PC-9 (cell line): ENCODE data around the gene UBE2M. TPM values are rescaled to one million over a fixed set of nuclear protein-coding genes. Genes with fewer than 3 reads are reported as not detected.

Experiments used
- BruUV-seq: library from RNA; stranded (reverse); fragments of 400-500 nt; replicated peaks from 2 replicates; lab custom pipeline; 2021; lab: Mats Ljungman, UMichigan
- CTCF ChIA-PET: fragments of 300-600 bp; sonication (Branson Sonifier 250); formaldehyde crosslinking; loops from one replicate; lab custom pipeline; 2022; ENCODE audit warnings: antibody characterized with exemption; lab: Charles Lee
- POLR2A ChIA-PET: fragments of 300-600 bp; sonication (Branson Sonifier 250); formaldehyde crosslinking; loops from one replicate; lab custom pipeline; 2022; ENCODE audit warnings: antibody characterized with exemption; ENCODE audit not compliant: unreplicated experiment; lab: Charles Lee
- DNase-seq, 2 experiments: peaks; one replicate each; pipeline versions ENCODE4 v3.0.0 to v3.0.0-alpha.2; 2015 to 2022; ENCODE audit warnings: mixed read lengths in 1 of 2
- H2AFZ ChIP-seq: fragments of 200-600 bp; sonication (generic); 2 replicates; pipeline ENCODE4 v1.8.1; 2017; ENCODE audit warnings: antibody characterized with exemption
- H3F3A ChIP-seq: fragments of 200-600 bp; sonication (generic); 2 replicates; pipeline ENCODE4 v1.8.1; 2017; ENCODE audit warnings: antibody characterized with exemption, mild to moderate bottlenecking, low read depth; ENCODE audit not compliant: insufficient read depth
- H3K27ac ChIP-seq: fragments of 200-600 bp; sonication (generic); 2 replicates; pipeline ENCODE4 v1.6.1; 2016; ENCODE audit warnings: mixed run types
- H3K27me3 ChIP-seq: fragments of 200-600 bp; sonication (generic); 2 replicates; pipeline ENCODE4 v1.6.1; 2016; ENCODE audit warnings: low read depth, mixed run types; ENCODE audit not compliant: insufficient read depth
- H3K36me3 ChIP-seq: fragments of 200-600 bp; sonication (generic); 2 replicates; pipeline ENCODE4 v1.6.1; 2016; ENCODE audit warnings: low read depth, mixed run types
- H3K4me1 ChIP-seq: fragments of 200-600 bp; sonication (generic); replicated peaks from 2 replicates; pipeline ENCODE4 v1.6.1; 2016; ENCODE audit warnings: mixed run types; ENCODE audit not compliant: insufficient read depth
- H3K4me2 ChIP-seq: fragments of 200-600 bp; sonication (generic); 2 replicates; pipeline ENCODE4 v1.6.1; 2017; ENCODE audit warnings: mixed run types
- H3K4me3 ChIP-seq: fragments of 200-600 bp; sonication (generic); 2 replicates; pipeline ENCODE4 v1.6.1; 2016; ENCODE audit warnings: mixed run types
- H3K79me2 ChIP-seq: fragments of 200-600 bp; sonication (generic); 2 replicates; pipeline ENCODE4 v1.6.1; 2017; ENCODE audit warnings: low read depth, mixed run types
- H3K9me2 ChIP-seq: fragments of 200-600 bp; sonication (generic); 2 replicates; pipeline ENCODE4 v1.8.1; 2017; ENCODE audit warnings: mild to moderate bottlenecking; ENCODE audit not compliant: insufficient read depth
- H3K9me3 ChIP-seq: fragments of 200-600 bp; sonication (generic); 2 replicates; pipeline ENCODE4 v1.8.1; 2016; ENCODE audit warnings: low read depth; ENCODE audit not compliant: insufficient read depth
- H4K20me1 ChIP-seq: fragments of 200-600 bp; sonication (generic); 2 replicates; pipeline ENCODE4 v1.8.1; 2017; ENCODE audit not compliant: insufficient read depth
- EZH2 ChIP-seq: fragments of 200-600 bp; sonication (generic); IDR thresholded peaks from 2 replicates; pipeline ENCODE4 v1.8.0; 2017; ENCODE audit warnings: antibody characterized with exemption, low read depth
- intact Hi-C: fragments of 100-400 bp; cut with micrococcal nuclease; formaldehyde crosslinking; loops from one replicate; pipeline ENCODE4 v1.10.0; 2022; ENCODE audit not compliant: unreplicated experiment
- total RNA-seq: library from RNA; stranded (reverse); gene quantifications from 2 replicates; pipeline ENCODE4 v1.2.3, GENCODE V29; 2021
- TF ChIP-seq, protein P1 (sequence below): fragments of 200-600 bp; sonication (generic); conservative IDR thresholded peaks from 2 replicates; pipeline ENCODE4 v1.6.1; 2017; ENCODE audit warnings: mixed run types, antibody characterized with exemption, mild to moderate bottlenecking, moderate library complexity

UBE2M gene
- total RNA-seq, 1 experiment from 2014 or later: not detected

DNA sequence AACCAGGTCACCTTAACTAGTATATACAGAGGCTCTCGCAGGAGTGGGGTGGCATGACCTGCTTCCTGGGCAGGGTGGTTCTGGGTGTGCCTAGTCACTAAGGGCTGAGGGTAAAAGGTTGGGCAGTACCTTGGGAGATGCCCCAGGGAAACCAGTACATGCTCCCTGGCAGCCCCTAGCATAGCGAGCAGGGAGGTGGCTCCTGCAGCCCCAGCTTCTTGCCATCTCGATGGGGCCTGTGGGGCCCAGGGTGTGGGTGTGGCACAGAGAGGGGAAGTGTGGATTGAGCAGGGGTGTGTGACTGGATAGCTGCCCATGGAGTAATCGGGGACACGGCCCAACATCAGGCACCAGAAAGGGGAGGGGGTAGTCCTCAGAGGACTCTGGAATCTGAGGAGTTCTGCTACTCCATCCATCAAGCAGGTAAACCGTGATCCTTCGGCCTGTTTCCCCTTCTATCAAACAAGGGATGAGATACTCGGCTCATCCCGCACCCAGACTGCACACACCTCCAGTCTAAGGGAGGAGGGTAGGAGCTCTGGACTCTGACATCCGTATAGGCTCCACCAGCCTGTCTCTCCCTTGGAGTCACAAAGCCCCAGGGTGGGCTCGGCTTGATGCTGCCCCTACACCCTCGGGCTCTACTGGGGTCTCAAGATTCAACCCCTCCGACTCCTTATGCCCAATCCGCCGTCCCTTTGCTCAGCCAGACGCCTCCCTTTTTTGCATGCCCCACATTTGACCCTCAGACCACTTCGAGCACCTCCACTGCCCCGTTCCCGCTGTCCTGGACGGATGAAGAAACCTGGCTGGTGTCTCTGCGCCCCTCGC, 39.9 kb downstream of the UBE2M start:
- intact Hi-C loops: loop anchor here (1.0 to 5.0 kb wide), 6 partner anchors 42 to 1416 kb away; partner anchors contain the start of genes ZNF274, ZNF446, ZNF544 and ZSCAN22
- Histone ChIP-seq H3K4me2 (peak overlapping the region; percentile 95), H3K4me3 (peak overlapping the region; percentile 83), H3F3A (peaks cover 14% of the 10 kb centered on the region; the same call in 1 of the 2 replicates), H2AFZ (peak overlapping the region; percentile 92), H3K79me2 (peaks cover 18% of the 10 kb centered on the region), H3K36me3 (no peaks in the 10 kb centered on the region), H3K27ac (peak overlapping the region; percentile 68; the same call in 1 of the 2 replicates), H3K27me3 (no peaks in the 10 kb centered on the region), H3K9me2 (no peaks in the 10 kb centered on the region), H3K9me3 (no peaks in the 10 kb centered on the region), H3K4me1 (peaks cover 10% of the 10 kb centered on the region), H4K20me1 (no peaks in the 10 kb centered on the region)
- no peak for TF ChIP-seq EZH2
- TF ChIP-seq, protein P1, sequence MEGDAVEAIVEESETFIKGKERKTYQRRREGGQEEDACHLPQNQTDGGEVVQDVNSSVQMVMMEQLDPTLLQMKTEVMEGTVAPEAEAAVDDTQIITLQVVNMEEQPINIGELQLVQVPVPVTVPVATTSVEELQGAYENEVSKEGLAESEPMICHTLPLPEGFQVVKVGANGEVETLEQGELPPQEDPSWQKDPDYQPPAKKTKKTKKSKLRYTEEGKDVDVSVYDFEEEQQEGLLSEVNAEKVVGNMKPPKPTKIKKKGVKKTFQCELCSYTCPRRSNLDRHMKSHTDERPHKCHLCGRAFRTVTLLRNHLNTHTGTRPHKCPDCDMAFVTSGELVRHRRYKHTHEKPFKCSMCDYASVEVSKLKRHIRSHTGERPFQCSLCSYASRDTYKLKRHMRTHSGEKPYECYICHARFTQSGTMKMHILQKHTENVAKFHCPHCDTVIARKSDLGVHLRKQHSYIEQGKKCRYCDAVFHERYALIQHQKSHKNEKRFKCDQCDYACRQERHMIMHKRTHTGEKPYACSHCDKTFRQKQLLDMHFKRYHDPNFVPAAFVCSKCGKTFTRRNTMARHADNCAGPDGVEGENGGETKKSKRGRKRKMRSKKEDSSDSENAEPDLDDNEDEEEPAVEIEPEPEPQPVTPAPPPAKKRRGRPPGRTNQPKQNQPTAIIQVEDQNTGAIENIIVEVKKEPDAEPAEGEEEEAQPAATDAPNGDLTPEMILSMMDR: no peak
- DNase-seq: no peak
- POLR2A ChIA-PET: interaction anchor here (0.6 to 1.4 kb wide), 4 partner anchors 110 to 299 kb away, joined by 3 to 9 read pairs (median 6); partner anchors contain the start of genes ZNF497 and ZNF584
- TSS peak; percentile 37 for BruUV-seq
- CTCF ChIA-PET: interaction anchor here (1.0 to 1.6 kb wide), 2 partner anchors 192 to 517 kb away, joined by 3 to 4 read pairs; partner anchors contain the start of gene ZSCAN22

DNA sequence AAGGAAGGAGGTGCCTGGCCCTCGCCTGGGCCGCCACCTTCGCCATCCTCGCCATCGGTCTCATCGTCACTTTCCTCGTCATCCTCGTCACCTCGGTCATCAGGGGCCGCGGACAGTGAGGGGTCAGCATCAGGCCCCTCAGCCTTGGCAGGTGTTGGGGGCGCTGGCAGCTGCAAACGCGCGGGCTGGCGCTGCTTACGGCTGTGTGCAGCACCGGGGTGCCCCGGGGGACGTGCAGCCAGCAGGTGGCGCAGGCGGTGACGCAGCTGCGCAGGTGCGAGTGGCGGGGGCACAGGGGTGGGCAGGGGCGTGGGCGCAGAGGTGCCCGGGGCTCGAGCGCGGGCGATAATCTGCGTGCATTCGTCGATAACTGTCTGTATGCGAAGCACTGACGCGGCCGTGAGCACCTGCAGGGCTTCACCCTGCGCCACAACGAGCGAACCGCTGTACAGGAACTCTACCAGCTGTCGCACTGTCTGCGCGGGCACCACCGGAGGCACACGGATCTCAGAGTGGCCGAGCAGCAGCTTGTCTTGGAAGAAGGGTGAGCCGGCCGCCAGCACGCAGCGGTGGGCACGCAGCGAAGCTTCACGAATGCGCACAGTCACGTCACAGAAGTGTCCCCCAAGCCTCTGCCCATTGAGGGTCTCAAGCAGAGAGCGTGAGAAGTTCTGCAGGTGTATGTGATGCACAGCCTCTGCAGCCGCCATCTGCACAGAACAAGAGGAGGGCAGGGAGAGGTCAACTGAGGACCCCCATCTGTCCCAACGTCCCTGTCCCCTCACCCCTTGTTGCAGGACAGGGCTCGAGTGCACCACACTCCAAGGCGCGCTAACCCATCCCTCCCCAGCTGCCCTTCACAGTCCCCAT, 41.2 kb downstream of the UBE2M start:
- H3K4me2 ChIP-seq: no peak overlapping the region
- no peaks in the 10 kb centered on the region for H4K20me1 ChIP-seq
- peaks cover 10% of the 10 kb centered on the region for H3K4me1 ChIP-seq
- H3K9me3 ChIP-seq: no peaks in the 10 kb centered on the region
- BruUV-seq: no TSS peak
- intact Hi-C loops: loop anchor here (5.0 kb wide), 1 partner anchor 1415 kb away; no protein-coding TSS in a partner anchor
- peaks cover 18% of the 10 kb centered on the region for H3K79me2 ChIP-seq
- H3F3A ChIP-seq: peaks cover 14% of the 10 kb centered on the region; the same call in 1 of the 2 replicates
- H3K9me2 ChIP-seq: no peaks in the 10 kb centered on the region
- no peak overlapping the region for H2AFZ ChIP-seq
- ChIA-PET POLR2A (no interaction called here), CTCF (no interaction called here)
- no peak overlapping the region for H3K4me3 ChIP-seq
- no peaks in the 10 kb centered on the region for H3K27me3 ChIP-seq
- no peak for TF ChIP-seq EZH2
- TF ChIP-seq, protein P1: no peak
- H3K36me3 ChIP-seq: no peaks in the 10 kb centered on the region
- DNase-seq: no peak
- no peak overlapping the region for H3K27ac ChIP-seq

DNA sequence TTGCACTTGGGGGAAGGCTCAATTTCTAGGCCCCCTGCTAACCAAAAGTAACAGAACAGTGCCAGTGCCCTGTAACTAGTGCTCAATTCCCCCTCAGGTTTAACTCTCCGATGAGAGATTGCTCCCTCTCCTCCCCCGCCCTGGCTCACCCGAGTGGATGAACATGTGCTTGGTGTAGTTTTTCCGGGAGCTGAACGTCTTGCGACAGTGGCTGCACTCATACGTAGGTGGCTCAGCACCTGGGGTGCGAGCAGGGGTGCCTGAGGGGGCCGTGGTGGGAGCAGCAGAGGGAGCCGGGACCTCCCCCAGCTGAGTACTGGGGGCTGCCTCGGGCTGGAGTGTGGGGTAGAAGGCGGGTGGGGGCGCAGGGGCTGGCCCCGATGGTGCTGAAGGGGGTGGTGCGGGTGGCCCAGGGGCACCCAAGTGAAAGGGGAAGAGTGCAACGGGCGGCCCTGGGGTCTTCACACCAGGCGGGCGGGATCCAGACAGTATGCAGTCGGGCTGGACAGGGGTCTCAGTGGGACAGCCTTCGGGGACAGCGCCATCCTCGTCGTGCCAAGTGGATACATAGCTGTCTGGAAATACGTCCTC, 42.1 kb downstream of the UBE2M start:
- TF ChIP-seq, protein P1: no peak
- TF ChIP-seq EZH2: no peak
- Histone ChIP-seq H3K36me3 (no peaks in the 10 kb centered on the region), H3K4me2 (no peak overlapping the region), H3K27ac (no peak overlapping the region), H3K9me2 (no peaks in the 10 kb centered on the region), H3K4me1 (peaks cover 10% of the 10 kb centered on the region), H4K20me1 (no peaks in the 10 kb centered on the region), H2AFZ (no peak overlapping the region), H3F3A (peaks cover 14% of the 10 kb centered on the region; the same call in 1 of the 2 replicates), H3K79me2 (peaks cover 18% of the 10 kb centered on the region), H3K4me3 (no peak overlapping the region), H3K27me3 (no peaks in the 10 kb centered on the region), H3K9me3 (no peaks in the 10 kb centered on the region)
- no peak for DNase-seq
- BruUV-seq: TSS peak; percentile 13
- POLR2A ChIA-PET: no interaction called here
- intact Hi-C loops: loop anchor here (5.0 kb wide), 1 partner anchor 1414 kb away; no protein-coding TSS in a partner anchor
- CTCF ChIA-PET: no interaction called here
